Measurements from ENCODE around the gene SLC44A3. TPM values are rescaled to one million over a fixed set of nuclear protein-coding genes. Genes with fewer than 3 reads are reported as not detected.
A peak's percentile ranks its signal among the peaks of the same experiment; 100 is the strongest.
"Not testable (repeated sequence)": the region's sequence is repeated elsewhere in the genome, so short reads cannot be mapped to it uniquely, and the experiment has no call there.

Gene SLC44A3
- total RNA-seq, 1 donor = 1.6 TPM

GRCh38 chr1:94828251-94828650 is 8.1 kb downstream of the SLC44A3 start:
- TF ChIP-seq CTCF (IDR thresholded peaks at IDR 0.05; ENCODE audit: insufficient read depth, low read length) = no peak
- H3K4me3 ChIP-seq (ENCODE audit: low read depth, low read length) = no peak overlapping the region
- DNase-seq (ENCODE audit: low read depth) = no peak

- no peak overlapping the region for H3K4me3 ChIP-seq (ENCODE audit: low read depth, low read length)
- no peak for TF ChIP-seq CTCF (IDR thresholded peaks at IDR 0.05; ENCODE audit: insufficient read depth, low read length)
- DNase-seq (ENCODE audit: low read depth) = no peak
Measured at GRCh38 chr1:94831641-94832040, 11.5 kb downstream of the SLC44A3 start.

GRCh38 chr1:94832446-94832845 is 12.3 kb downstream of the SLC44A3 start:
- no peak for TF ChIP-seq CTCF (IDR thresholded peaks at IDR 0.05; ENCODE audit: insufficient read depth, low read length)
- DNase-seq (ENCODE audit: low read depth) = peak; percentile 41
- no peak overlapping the region for H3K4me3 ChIP-seq (ENCODE audit: low read depth, low read length)

- H3K4me3 ChIP-seq (ENCODE audit: low read depth, low read length) = no peak overlapping the region
- no peak for DNase-seq (ENCODE audit: low read depth)
- no peak for TF ChIP-seq CTCF (IDR thresholded peaks at IDR 0.05; ENCODE audit: insufficient read depth, low read length)
Measured at GRCh38 chr1:94832931-94833585, 12.9 kb downstream of the SLC44A3 start.

- no peak for TF ChIP-seq CTCF (IDR thresholded peaks at IDR 0.05; ENCODE audit: insufficient read depth, low read length)
- no peak overlapping the region for H3K4me3 ChIP-seq (ENCODE audit: low read depth, low read length)
- no peak for DNase-seq (ENCODE audit: low read depth)
Measured at GRCh38 chr1:94836891-94837290, 16.7 kb downstream of the SLC44A3 start.

- H3K4me3 ChIP-seq (ENCODE audit: low read depth, low read length); DNase-seq (ENCODE audit: low read depth): not testable (repeated sequence)
Measured at GRCh38 chr1:94840381-94840780, 20.2 kb downstream of the SLC44A3 start.

- no peak overlapping the region for H3K4me3 ChIP-seq (ENCODE audit: low read depth, low read length)
- no peak for DNase-seq (ENCODE audit: low read depth)
- no peak for TF ChIP-seq CTCF (IDR thresholded peaks at IDR 0.05; ENCODE audit: insufficient read depth, low read length)
Measured at GRCh38 chr1:94840808-94841207, 20.7 kb downstream of the SLC44A3 start.
